ENCODE results near the gene FAM83G.

Gene FAM83G

GRCh38 chr17:19006698-19007097 is 2.1 kb upstream of the FAM83G start:
- DNase-seq = no peak

DNA sequence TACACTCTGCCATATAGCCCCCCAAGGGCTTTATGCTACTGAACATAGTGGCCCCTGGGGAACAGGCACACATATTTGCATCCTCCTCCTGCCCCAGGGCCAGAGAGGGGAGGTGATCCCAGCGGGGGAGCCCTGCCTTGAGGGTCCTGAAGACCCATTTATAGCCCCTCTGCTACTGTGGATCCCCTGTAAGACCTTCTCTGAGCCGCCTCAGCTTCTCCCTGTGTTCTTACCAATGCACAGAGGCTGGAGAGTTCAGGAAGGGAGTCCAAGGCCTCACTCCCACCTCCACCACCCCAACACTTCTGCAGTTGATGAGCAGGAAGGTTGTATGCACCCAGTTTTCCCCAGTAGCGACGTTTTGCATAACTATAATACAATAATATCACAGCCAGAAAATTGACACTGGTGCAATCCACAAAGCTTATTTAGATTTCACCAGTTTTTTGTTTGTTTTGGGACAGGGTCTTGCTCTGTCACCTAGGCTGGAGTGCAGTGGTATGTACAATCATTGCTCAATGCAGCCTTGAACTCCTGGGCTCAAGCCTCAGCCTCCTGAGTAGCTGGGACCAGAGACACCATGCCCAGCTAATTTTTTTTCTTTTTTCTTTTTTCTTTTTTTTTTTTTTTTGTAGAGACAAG is 1.3 kb upstream of the FAM83G start:
- DNase-seq = no peak

GRCh38 chr17:19005137-19005773 is 691 bp upstream of the FAM83G start:
- DNase-seq = no peak

DNA sequence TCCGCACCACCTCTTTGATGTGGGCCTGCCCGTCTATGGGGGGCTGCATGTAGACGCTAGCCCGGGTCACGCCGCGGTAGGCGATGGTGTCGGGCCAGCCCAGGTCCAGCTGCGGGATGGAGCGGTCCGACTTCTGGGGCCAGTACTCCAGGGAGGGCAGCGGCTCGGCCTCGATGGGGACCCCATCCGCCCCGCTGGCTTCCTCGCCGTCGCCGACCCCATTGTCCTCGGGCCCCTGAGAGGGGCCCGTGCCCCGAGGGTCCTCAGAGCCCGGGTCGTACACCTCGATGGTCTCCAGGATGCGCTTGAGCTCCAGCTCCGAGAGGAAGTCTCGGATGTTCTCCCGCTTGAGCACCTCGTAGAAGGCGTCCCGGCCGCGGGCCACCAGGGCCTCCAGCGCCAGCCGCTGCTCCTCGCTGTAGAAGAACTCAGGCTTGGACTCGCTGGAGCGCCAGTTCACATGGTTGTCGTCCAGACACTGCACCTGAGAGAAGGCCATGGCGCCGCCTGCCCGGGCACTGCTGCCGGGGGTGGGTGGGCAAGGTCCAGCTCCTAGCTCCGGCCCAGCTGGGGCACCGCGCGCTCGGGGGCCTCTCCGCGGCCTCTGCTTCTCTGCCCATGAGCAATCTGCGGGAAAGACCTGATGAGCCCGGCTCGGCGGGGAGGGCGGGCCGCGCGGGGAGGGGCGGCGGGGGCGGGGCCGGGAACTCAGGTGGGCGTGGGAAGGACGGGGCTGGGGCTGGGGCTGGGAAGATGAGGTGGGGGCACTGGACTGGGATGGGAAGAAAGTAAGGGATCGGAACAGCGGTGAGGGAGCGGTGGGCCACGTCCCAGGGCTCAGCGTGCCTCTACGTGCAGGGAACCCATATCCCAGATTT is 782 bp downstream of the FAM83G start:
- DNase-seq = no peak

DNA sequence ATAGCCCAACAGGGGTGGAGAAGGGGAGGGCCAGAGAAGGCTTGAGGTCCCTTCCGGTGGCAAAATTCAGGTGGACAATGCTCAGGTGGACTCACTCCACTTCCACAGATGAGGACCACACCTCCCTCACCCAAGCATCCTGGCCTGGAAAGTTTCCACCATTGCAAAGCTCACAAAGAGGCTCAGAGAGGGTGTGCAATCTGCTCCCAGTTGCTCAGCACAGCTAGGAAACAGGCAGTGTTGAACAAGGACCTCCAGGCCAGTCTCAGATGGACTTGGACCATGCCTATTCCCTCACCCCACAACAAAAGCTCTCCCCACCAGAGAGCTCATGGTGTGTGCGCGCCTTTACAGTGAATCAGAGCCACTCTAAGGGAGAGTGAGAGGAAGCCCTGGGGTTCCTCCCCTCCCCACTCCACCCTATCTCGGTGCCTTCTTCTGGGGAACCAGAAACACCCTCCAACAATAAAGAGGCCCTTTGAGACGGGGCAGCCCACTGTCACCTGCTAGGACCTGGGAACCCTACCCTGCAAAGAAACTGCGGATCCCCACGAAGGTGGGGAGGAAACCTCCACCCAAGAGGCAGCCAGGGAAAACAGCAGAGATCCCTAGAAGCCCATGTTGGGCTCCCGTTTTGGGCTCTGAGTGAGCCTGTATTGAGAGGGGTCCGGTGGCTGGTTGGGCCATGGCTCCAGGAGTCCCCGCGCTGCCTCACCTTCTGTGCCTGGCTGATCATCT is 1.6 kb downstream of the FAM83G start:
- no peak for DNase-seq

GRCh38 chr17:19001907-19002590 is 2.5 kb downstream of the FAM83G start:
- DNase-seq = no peak

DNA sequence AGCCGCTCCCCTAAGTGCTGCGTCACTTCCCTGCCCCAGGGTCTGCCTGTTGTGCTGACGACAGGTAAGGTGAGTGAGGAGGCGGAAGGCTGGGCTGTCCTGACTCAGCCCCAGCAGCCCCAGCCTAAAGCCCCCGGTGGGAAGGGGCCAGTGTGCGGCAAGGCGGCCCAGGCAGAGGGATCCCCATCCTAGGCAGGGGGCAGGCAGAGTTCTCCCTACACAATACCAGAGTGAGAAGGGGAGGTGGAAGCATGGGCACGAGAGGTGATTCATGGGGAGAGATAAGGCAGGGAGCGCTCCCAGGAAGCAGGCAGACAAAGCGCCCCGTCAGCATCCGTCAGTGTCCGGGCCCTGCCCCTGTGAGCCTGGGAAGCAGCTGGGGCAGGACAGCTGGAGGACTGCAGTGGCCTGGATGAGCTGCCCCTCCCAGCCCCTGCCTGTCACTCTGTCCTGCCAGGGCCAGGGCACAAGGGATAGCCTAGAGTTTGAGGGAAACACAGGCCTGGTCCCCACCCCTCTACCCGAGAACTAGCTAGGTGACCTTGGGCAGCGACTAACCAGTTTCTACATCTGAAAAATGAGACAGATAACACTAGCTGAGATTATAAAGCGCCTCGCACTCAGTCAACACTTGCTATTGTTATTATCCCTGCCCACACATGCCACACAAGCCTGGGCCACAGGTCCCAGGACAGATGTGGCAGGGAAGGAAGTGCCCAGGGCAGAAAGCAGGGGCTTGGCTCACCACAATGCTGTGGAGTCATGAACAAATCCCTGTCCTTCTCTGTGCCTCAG is 3.8 kb downstream of the FAM83G start:
- no peak for DNase-seq

DNA sequence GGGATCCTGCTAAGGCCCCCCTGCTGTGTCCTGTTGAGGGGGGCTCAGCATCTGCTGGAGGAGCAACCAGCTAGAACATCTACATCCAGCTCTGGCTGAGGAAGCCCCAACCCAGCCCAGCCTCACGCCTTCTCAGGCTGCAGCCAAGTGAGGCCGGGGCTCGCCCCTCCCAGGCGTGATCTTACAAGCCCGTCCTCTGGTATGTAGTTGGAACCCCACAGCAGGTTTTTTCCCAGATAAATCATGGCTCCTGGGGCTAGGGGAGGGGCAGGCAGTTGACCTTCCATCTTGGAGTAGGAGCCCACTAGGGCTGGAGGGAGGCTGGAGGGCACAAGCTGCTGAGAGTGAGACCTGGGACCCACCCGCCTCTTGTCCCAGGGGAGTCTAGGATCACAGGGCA is 4.7 kb downstream of the FAM83G start:
- no peak for DNase-seq

- no peak for DNase-seq
Observed at GRCh38 chr17:18999394-18999793, 5.2 kb downstream of the FAM83G start.

GRCh38 chr17:18997650-18998196 is 6.8 kb downstream of the FAM83G start:
- DNase-seq = no peak

- DNase-seq = no peak
Observed at GRCh38 chr17:18996458-18996857, 8.1 kb downstream of the FAM83G start.

GRCh38 chr17:18995220-18995619 is 9.3 kb downstream of the FAM83G start:
- DNase-seq = no peak

- no peak for DNase-seq
Observed at GRCh38 chr17:18994631-18995030, 9.9 kb downstream of the FAM83G start.

GRCh38 chr17:18993905-18994526 is 10.5 kb downstream of the FAM83G start:
- no peak for DNase-seq

DNA sequence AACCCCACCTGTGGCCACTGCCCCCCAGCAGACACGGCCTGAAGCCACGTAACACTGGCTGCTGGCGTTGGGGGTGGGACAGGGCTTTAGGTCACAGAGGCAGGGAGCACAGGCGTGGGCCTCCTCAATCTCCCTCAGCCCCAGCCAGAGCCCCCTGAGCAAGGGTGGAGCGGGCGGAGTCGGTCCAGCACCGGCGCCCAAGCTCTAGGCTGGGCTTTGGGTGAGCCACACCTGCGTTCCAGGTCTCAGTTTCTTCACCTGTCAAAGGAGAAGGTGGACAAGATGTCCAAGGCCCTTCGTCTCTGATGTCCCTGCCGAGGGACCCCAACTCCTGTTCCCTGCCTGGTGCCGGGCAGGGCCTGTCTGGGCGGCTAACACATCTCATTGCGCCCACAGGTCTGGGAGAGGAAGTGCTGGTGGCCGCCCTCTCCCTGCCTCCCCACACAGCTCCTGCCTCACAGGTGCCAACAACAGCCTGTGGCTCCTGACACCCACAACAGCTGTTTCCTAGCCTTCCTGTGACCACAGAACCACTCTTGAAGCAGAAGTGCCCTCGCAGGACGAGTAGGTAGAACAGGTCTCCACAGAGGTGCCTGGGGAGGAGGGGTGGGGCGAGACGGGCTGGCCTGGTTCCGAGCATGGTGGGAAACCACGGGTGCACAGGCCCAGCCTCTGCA is 12.0 kb downstream of the FAM83G start:
- DNase-seq = no peak

DNA sequence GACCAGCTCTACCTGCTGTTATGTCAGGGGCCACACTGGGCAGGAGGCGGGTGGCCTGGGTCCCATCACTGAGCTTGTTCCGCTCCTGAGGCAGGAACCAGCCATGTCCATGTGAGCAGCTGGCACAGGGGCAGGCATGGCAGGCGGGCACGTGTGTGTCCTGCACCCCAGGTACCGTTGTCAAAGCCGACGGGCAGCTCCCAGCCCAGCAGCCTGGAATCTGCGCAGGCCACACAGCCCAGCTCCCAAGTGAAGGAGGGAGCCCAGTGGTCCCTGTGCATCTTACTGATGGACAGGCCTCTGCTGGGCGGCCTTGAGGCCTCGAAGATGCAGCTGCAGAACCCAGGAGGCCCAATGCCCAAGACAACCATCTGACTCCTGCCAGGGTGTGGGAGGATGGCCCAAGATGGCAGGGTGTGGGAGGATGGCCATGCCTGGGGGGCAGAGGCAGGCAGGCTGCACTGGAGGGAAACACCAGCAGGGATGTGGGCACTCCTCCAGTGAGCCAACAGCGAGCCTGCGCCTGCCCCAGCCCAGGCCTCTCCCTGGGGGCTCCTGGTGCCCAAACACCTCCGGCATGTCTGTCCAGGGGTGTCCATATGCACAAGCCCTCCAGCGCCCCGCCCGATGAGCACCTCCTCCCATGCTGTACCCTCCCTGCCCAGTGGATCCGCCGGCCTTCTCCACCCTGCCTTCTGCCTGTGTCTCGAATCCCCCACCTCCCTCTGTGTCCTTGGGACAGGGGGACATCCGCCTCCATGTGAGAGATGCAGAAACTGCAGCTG is 12.8 kb downstream of the FAM83G start:
- DNase-seq = no peak

GRCh38 chr17:18990331-18990730 is 14.2 kb downstream of the FAM83G start:
- DNase-seq = no peak

- DNase-seq = no peak
Observed at GRCh38 chr17:18988546-18989173, 15.9 kb downstream of the FAM83G start.

All from SIG-M5 (cell line).